HG03521 (cell line): ENCODE results near the gene CLEC2D.
"Not testable (repeated sequence)": the region's sequence is repeated elsewhere in the genome, so short reads cannot be mapped to it uniquely, and the experiment has no call there.

Experiments used
- ATAC-seq: cut with Tn5 transposase; IDR thresholded peaks from one replicate; pipeline ENCODE4 v1.9.1; 2021; ENCODE audit warnings: mild to moderate bottlenecking, moderate library complexity; ENCODE audit not compliant: unreplicated experiment

CLEC2D gene

DNA sequence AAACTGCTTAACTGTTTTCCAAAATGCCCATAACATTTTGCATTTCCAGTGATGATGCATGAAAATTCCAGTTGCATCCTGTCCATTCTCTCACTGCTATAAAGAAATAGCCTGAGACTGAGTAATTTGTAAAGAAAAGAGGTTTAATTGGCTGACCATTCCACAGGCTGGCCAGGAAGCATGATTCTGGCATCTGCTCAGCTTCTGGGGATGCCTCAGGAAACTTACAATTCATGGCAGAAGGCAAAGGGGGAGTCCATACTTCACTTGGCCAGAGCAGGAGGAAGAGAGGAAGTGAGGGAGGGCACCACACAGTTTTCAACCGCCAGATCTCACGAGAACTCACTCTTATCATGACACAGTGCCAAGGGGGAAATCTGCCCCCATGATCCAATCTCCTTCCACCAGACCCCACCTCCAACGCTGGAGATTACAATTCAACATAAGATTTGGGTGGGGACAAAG lies 18.2 kb upstream of the CLEC2D start:
- ATAC-seq, result no peak

DNA sequence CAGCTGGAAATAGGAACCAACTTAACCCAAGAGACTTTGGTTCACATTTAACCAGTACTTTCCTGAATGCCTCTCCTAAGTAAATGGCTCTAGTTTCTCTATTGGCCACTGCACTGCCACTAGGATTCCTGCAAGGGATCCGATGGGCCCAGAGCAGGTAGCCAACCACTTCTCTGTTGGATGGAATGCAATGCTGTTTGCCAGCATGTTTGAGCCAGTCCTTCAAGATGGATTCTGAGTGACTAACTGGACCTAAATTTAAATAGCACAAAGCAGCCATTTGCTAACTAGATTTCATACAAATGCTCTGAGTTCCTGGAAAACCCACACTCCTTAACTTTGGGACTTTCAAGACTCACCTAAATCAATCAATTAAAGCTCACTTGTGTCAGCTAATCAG lies 9.5 kb upstream of the CLEC2D start:
- no peak for ATAC-seq

DNA sequence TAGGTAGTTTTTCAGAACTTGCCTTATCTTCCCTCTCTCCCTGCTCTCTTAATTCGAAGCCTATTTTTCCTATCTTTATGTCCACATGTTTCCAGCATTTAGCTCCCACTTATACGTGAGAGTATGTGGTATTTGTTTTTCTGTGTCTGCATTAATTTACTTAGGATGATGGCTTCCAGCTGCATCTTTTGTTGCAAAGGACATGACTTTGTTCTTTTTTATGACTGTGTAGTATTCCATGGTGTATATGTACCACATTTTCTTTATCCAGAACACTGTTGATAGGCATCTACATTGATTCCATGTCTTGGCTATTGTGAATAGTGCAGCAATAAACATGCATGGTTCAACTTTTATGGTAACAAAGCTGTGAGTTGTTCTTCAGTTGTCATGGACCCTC lies 7.8 kb upstream of the CLEC2D start:
- ATAC-seq, result no peak

DNA sequence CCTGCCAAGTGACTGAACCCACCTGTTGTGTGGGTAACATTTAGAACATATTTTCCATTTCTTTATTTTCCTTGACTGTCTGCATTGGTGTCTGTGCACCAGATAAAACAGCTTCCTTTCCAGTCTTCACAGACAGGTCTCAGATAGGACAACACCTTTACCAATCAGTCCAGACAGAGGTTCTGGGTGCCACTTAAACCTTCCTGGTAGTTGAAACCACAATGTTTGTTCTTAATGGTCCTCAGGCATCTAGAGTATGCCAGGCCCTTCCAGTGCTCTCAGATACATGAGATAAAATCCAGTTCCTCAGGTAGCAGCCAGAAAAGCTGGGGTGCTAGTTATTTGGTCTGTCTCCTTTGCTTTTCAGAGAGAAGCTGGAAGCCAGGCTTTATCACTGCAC lies 7.0 kb upstream of the CLEC2D start:
- no peak for ATAC-seq

DNA sequence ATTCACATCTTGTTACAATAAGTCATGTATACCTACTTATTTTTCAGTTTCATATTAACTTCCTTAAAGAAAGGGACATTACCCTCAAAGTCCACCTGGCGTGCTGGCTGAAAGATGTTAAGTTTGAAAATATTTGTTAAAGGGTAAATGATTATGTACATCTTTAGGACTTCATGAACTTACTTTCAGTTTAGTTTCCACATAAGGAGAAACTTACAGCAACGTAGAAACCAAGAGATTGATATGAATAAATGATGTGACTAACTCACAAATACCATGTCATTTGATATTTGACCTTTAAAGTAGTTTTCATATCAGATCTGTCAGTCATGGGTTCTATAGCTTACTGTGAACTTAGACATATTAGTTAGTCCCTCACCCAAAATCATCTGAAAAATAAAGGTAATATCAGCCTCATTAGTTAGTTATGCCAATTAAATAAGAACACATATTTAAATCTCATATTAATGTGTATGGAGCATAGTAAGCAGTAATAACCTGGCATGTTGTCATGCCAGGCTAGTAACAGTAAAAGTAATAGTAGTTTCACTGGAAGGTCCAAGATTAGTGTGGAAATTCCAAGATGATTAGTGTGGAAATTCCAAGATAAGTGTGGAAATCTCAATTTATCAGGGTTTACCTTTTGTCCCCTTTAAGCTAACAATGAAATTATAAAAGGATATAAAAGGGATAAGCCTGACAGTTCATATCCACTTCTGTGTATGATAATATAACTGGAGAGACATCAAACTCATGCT lies 1.9 kb upstream of the CLEC2D start:
- ATAC-seq, result peak; percentile 38

DNA sequence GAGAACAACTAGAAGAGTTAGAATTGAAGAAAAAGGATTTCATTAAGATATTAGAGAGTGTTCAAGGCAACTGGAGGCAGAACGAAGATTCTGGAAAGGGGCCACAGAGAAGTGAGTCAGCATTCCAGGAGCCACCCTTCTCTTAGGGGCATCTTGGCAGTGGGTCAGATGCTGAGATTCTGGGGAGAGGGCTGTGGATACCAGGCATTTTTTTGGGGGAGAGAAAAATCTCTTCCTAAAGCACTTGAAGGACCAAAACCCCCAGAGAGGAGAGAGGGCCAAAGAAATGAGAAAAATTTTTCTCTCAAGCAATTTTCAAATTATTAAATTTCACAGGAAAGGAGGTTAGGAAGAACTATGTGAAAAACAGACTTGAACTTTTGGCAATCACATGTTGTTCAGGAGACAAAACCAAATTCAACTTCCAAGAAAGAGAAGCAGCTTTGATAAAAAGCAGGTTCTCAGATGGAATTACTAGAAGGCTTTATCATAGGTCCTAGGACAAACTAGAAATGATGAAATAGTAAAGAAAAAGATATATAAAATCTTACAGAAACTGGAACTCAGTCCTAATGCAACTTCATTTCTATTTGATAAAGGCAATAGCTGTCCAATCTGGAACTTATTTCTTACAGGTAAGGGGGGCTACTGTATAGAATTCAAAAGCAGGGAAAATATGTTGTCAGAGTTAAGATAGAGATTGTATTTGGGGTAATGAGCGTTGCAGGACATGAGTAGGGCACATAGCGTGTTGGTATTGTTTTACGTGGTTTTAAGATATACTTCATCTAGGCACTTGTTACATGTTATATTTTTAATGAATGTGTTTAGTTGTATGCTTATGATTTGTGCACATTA lies 1.1 kb upstream of the CLEC2D start:
- ATAC-seq, result no peak

DNA sequence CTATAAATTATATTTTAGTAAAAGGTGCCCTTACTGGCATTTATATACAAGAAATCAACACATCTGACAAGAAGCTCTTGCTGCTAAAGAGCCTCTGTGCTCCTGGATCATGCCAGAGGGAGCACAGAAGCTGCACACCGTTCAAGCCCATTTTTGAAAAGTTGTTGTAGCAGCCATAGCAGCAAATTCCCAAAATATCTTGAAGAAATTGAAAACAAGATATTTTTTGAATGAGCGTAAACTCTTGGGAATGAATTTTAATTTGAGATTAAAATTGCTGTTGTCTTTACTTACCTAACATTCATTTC lies 540 bp upstream of the CLEC2D start:
- no peak for ATAC-seq

DNA sequence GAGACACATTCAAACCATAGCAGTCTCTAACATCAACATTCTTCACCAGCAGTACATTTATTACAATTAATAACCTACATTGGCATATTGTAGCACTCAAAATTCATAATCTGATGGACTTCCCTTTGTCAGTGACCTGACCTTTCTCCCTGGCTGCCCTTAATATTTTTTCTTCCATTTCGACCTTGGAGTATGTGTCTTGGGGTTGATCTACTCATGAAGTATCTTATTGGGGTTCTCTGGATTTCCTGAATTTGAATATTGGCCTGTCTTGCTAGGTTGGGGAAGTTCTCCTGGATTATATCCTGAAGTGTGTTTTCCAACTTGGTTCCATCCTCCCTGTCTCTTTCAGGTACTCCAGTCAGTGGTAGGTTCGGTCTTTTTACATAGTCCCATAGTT lies 2.8 kb downstream of the CLEC2D start:
- ATAC-seq, result not testable (repeated sequence)

DNA sequence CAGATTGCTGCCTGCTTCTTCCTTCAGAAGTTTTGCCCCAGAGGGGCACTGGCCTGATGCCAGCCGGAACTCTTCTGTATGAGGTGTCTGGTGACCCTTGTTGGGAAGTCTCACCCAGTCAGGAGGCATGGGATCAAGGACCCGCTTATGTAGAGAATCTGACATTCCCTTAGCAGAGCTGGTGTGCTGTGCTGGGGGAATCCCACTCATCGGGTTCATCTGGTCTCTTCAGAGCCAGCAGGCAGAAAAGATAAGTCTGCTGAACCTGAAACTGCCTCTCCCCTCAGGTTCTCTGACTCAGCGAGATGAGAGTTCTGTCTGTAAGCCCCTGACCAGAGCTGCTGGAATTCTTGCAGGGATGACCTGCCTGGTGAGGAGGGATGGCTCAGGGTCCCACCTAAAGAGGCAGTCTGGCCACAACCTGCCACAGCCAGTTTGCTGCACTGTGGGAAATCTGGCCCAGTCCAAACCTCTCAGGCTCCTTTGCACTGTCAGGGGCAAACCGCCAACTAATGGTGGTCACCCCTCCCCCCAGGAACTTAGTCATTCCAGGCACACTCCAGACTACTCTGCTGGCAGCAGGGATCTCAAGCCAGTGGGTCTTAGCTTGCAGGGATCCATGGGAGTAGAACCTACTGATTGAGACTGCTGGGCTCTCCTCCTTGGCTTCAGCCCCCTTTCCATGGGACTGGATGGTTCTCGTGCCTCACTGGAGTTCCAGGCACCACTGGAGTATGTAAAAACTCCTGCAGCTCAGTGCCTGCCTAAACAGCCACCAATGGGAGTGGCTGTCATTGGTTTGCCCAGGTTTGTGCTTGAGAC lies 4.1 kb downstream of the CLEC2D start:
- ATAC-seq, result peak; percentile 27

DNA sequence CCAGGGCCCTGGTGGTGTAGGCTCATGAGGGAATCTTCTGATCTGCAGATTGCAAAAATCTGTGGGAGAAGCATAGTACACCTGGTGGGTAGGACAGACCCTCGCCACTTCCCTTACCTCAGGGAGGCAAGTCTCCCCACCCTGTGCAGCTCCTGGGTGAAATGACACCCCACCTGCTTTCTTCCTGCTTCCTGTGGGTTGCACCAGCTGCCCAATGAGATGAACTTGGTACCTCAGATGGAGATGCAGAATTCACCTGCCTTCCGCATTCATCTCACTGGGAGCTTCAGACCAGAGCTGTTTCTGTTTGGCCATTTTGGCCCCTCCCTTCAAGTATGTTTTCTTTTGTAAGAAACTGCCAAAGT lies 4.7 kb downstream of the CLEC2D start:
- peak; percentile 35 for ATAC-seq

DNA sequence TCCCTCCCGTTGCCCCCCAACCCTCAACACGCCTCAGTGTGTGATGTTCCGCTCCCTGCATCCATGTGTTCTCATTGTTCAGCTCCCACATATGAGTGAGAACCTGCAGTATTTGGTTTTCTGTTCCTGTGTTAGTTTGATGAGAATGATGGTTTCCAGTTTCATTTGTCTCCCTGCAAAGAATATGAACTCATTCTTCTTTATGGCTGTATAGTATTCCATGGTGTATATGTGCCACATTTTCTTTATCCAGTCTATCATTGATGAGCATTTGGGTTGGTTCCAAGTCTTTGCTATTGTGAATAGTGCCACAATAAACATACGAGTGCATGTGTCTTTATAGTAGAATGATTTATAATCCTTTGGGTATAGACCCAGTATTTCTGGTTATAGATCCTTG lies 13.0 kb downstream of the CLEC2D start:
- ATAC-seq, result not testable (repeated sequence)

DNA sequence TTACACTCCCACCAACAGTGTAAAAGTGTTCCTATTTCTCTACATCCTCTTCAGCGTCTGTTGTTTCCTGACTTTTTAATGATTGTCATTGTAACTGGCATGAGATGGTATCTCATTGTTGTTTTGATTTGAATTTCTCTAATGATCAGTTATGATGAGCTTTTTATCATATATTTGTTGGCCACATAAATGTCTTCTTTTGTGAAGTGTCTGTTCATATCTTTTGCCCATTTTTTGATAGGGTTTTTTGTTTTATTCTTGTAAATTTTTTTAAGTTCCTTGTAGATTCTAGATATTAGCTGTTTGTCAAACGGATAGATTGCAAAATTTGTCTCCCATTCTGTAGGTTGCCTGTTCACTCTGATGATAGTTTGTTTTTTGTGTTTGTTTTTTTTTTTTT lies 13.4 kb downstream of the CLEC2D start:
- not testable (repeated sequence) for ATAC-seq

DNA sequence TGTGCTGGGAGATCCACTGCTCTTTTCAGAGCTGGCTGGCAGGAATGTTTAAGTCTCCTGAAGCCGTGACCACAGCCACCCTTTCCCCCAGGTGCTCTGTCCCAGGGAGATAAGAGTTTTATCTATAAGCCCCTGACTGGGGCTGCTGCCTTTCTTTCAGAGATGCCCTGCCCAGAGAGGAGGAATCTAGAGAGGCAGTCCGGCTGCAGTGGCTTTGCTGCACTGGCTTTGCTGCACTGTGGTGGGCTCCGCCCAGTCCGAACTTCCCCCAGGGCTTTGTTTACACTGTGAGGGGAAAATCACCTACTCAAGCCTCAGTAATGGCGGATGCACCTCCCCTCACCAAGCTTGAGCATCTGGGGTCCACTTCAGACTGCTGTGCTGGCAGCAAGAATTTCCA lies 15.9 kb downstream of the CLEC2D start:
- not testable (repeated sequence) for ATAC-seq

DNA sequence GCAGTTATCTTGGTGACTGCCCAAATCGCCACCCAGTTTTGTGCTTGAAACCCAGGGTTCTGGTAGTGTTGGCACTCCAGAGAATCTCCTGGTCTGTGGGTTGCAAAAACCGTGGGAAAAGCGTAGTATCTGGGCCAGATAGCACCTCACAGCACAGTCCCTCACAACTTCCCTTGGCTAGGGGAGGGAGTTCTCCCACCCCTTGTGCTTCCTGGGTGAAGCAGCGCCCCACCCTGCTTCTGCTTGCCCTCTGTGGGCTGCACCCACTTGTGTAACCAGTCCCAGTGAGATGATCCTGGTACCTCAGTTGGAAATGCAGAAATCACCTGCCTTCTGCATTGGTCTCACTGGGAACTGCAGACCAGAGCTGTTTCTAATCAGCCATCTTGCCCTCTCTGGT lies 16.4 kb downstream of the CLEC2D start:
- ATAC-seq, result no peak

DNA sequence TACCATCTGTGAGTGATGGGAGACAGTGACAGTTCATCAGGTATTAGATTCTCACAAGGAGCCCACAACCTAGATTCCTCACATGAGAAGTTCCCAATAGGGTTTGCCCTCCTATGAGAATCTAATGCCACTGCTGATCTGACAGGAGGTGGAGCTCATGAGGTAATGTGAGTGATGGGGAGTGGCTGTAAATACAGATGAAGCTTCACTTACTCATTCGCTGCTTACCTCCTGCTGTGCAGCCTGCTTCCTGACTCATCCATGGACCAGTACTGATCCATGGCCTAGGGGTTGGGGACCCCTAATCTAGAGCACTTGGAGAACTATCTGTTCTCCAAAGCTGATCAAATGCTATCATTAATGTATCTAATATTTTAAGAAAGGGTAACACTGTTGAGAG lies 17.7 kb downstream of the CLEC2D start:
- no peak for ATAC-seq

DNA sequence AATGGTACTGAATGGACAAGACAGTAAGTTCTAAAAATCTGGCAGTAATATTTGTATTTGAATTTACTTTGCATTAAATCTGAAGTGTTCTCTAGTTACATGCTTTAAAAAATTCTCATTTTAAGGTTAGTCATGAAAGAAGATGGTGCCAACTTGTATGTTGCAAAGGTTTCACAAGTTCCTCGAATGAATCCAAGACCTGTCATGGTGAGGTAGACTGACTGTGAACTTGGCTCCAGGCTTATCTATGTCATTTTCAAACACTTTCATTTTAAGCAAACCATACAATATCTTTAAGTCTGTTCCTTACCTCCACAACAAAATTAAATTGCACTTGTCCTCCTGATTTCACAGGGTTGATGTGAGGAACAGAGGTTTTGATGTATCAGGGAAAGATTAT lies 23.4 kb downstream of the CLEC2D start:
- no peak for ATAC-seq

DNA sequence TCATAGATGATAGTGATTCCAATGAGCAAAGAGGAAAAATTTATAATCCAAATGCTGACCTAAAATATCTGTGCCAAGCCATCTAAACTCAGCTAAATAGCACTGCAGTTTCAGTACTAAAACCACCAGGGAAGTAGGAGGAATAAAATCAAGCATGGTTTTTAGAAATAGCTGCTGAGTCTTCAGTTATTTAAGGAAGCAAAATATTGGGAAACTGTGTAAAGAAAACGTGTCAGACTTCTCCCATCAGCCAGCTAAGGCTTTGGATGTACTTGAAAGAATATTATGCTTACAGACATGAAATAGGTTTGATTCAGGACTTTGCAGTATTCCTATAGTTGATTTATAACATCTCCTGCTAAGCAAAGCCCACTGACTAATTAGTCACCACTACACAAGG lies 24.7 kb downstream of the CLEC2D start:
- no peak for ATAC-seq

DNA sequence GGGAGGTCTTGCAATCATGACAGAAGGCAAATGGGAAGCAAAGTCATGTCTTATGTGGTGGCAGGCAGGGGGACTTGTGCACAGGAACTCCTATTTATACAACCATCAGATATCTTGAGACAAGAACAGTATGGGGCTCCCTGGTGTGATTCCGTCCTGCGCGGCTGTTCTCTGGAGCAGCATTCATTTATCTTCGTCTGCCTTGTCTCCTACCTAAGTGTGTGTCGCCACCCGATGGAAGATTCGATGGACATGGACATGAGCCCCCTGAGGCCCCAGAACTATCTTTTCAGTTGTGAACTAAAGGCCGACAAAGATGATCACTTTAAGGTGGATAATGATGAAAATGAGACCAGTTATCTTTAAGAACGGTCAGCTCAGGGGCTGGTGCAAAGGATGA lies 25.6 kb downstream of the CLEC2D start:
- not testable (repeated sequence) for ATAC-seq

DNA sequence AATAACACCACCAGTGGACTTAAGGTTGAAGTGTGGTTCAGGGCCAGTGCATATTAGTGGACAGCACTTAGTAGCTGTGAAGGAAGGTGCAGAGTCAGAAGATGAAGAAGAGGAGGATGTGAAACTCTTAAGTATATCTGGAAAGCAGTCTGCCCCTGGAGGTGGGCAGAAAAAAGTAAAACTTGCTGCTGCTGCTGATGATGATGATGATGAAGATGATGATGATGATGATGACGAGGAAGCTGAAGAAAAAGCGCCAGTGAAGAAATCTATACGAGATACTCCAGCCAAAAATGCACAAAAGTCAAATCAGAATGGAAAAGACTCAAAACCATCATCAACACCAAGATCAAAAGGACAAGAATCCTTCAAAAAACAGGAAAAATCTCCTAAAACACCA lies 26.1 kb downstream of the CLEC2D start:
- not testable (repeated sequence) for ATAC-seq

DNA sequence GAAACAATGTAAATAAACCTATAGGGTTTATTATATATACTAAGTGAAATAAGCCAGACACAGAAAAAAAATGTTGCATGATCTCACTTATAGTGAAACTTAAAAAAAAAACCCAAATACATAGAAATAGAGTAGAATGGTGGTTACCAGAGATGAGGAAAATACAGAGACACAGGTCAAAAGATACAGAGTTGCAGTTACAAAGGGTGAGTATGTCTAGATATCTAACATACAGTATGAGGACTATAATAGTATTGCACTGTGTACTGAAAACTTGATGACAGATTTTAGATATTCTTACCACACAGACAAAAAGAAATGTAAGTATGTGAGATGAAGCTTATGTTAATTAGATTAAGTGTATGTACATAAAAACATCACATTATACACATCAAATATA lies 28.1 kb downstream of the CLEC2D start:
- ATAC-seq, result no peak

DNA sequence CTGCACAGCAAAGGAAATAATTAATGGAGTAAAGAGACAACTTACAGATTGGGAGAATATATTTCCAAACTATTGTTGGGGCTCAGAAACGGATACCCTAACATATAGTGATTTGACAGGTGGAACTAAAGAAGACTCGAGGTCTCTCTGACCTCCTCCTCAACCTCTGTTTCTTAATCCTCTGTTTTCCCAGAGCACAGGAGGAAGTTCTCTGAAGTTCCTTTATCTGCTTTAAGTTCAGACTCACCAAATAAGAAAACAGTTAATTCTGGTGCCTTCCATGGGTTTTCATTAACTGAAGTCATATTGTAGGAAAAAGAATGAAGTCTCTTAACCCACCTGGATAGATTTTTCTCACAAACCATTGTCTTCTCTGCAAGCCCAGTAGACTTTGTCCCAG lies 29.2 kb downstream of the CLEC2D start:
- ATAC-seq, result no peak
